ENCODE data around the gene GCG. TPM values are rescaled to one million over a fixed set of nuclear protein-coding genes. Genes with fewer than 3 reads are reported as not detected.

GCG gene
- total RNA-seq, 1 donor from 2014 or later: not detected

GRCh38 chr2:162196638-162197037 is 44.6 kb upstream of the GCG start:
- Mint-ChIP-seq H3K9me3 (ENCODE audit: low read depth) (no peaks in the 10 kb centered on the region), H3K4me1 (ENCODE audit: low read depth) (peaks cover 71% of the 10 kb centered on the region), H3K27ac (ENCODE audit: unreplicated experiment) (peak overlapping the region; percentile 89), H3K36me3 (ENCODE audit: low read depth) (peaks cover 60% of the 10 kb centered on the region), H3K27me3 (ENCODE audit: low read depth) (no peaks in the 10 kb centered on the region), H3K4me3 (ENCODE audit: unreplicated experiment) (no peak overlapping the region)
- TF ChIP-seq CTCF (IDR thresholded peaks at IDR 0.05): no peak
- DNase-seq (ENCODE audit: low spot score): no peak

DNA sequence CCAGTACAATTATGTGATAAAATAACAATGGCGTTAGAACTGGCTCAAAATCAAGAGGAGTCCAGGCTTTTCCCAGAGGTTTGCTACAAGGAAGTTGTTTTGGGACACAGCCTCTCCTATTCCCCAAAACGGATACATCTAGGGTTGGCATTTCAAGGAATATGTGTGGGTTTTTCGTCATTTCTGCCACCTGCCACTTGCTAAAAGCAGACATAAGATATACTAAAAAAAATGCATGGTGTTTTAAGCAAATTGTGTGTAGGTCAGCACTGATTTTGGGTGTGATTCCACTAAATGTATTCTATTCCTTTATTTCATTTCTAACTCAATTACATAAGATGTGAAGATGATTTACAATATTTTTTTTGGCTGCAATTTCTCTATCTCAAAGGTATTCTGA is 36.4 kb upstream of the GCG start:
- H3K27me3 Mint-ChIP-seq (ENCODE audit: low read depth): no peaks in the 10 kb centered on the region
- H3K27ac Mint-ChIP-seq (ENCODE audit: unreplicated experiment): no peak overlapping the region
- H3K4me3 Mint-ChIP-seq (ENCODE audit: unreplicated experiment): no peak overlapping the region
- H3K4me1 Mint-ChIP-seq (ENCODE audit: low read depth): peaks cover 26% of the 10 kb centered on the region
- TF ChIP-seq CTCF (IDR thresholded peaks at IDR 0.05): no peak
- DNase-seq (ENCODE audit: low spot score): no peak
- peaks cover 56% of the 10 kb centered on the region for H3K36me3 Mint-ChIP-seq (ENCODE audit: low read depth)
- H3K9me3 Mint-ChIP-seq (ENCODE audit: low read depth): no peaks in the 10 kb centered on the region

GRCh38 chr2:162185541-162186232 is 33.6 kb upstream of the GCG start:
- Mint-ChIP-seq H3K36me3 (ENCODE audit: low read depth) (peaks cover 45% of the 10 kb centered on the region), H3K27ac (ENCODE audit: unreplicated experiment) (no peak overlapping the region), H3K9me3 (ENCODE audit: low read depth) (no peaks in the 10 kb centered on the region), H3K4me1 (ENCODE audit: low read depth) (peaks cover 37% of the 10 kb centered on the region), H3K4me3 (ENCODE audit: unreplicated experiment) (no peak overlapping the region), H3K27me3 (ENCODE audit: low read depth) (no peaks in the 10 kb centered on the region)
- no peak for DNase-seq (ENCODE audit: low spot score)
- no peak for TF ChIP-seq CTCF (IDR thresholded peaks at IDR 0.05)

GRCh38 chr2:162184821-162185450 is 32.9 kb upstream of the GCG start:
- no peaks in the 10 kb centered on the region for H3K27me3 Mint-ChIP-seq (ENCODE audit: low read depth)
- peak overlapping the region; percentile 50 for H3K27ac Mint-ChIP-seq (ENCODE audit: unreplicated experiment)
- no peaks in the 10 kb centered on the region for H3K9me3 Mint-ChIP-seq (ENCODE audit: low read depth)
- no peak for DNase-seq (ENCODE audit: low spot score)
- H3K4me1 Mint-ChIP-seq (ENCODE audit: low read depth): peaks cover 37% of the 10 kb centered on the region
- H3K36me3 Mint-ChIP-seq (ENCODE audit: low read depth): peaks cover 49% of the 10 kb centered on the region
- TF ChIP-seq CTCF (IDR thresholded peaks at IDR 0.05): no peak
- no peak overlapping the region for H3K4me3 Mint-ChIP-seq (ENCODE audit: unreplicated experiment)

DNA sequence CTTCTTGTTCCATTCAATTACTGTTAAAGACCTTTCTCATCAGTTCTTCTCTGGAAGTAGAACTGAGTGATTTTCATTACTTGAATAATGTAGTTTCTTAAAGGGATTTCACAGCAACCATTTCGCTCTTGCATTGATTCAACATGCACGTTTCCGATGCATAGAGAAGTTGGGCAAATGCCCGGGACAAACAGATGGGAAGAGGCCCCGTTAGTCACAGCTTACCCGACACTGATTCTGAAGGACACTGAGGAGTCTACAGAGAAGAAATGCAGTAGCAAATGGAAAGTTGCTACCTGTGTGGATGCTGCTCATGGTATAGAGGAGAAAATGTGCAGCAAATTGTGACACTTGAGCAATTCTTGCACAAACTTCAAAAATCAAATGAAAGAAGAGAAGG is 32.3 kb upstream of the GCG start:
- H3K9me3 Mint-ChIP-seq (ENCODE audit: low read depth): no peaks in the 10 kb centered on the region
- no peaks in the 10 kb centered on the region for H3K27me3 Mint-ChIP-seq (ENCODE audit: low read depth)
- TF ChIP-seq CTCF (IDR thresholded peaks at IDR 0.05): no peak
- DNase-seq (ENCODE audit: low spot score): no peak
- H3K4me1 Mint-ChIP-seq (ENCODE audit: low read depth): peaks cover 39% of the 10 kb centered on the region
- H3K4me3 Mint-ChIP-seq (ENCODE audit: unreplicated experiment): no peak overlapping the region
- H3K27ac Mint-ChIP-seq (ENCODE audit: unreplicated experiment): peak overlapping the region; percentile 50
- H3K36me3 Mint-ChIP-seq (ENCODE audit: low read depth): peaks cover 52% of the 10 kb centered on the region
